Fibroblast of lung (primary cell): Measurements from ENCODE around the gene ANKRD13D. TPM values are rescaled to one million over a fixed set of nuclear protein-coding genes. Genes with fewer than 3 reads are reported as not detected.

ENCODE experiments used
- DNase-seq, 2 donors: peaks; one replicate each; pipeline versions ENCODE4 v3.0.0 to v3.0.0-alpha.2; 2010; ENCODE audit warnings: low read depth in 2 of 2
- H2AFZ ChIP-seq: 2 replicates; pipeline ENCODE4 v1.5.1; 2012; ENCODE audit warnings: low read length, control low read depth, inconsistent platforms
- H3K27ac ChIP-seq: 2 replicates; pipeline ENCODE4 v1.5.1; 2011; ENCODE audit warnings: low read length, control low read depth; ENCODE audit not compliant: insufficient read depth
- H3K27me3 ChIP-seq: 2 replicates; pipeline ENCODE4 v1.5.1; 2011; ENCODE audit warnings: mild to moderate bottlenecking, low read length; ENCODE audit not compliant: control insufficient read depth, insufficient read depth
- H3K36me3 ChIP-seq: 2 replicates; pipeline ENCODE4 v1.5.1; 2011; ENCODE audit warnings: low read length; ENCODE audit not compliant: control insufficient read depth, insufficient read depth
- H3K4me1 ChIP-seq: 2 replicates; pipeline ENCODE4 v1.5.1; 2011; ENCODE audit warnings: low read length; ENCODE audit not compliant: control insufficient read depth, insufficient read depth; ENCODE audit errors: extremely low read depth
- H3K4me2 ChIP-seq: 2 replicates; pipeline ENCODE4 v1.5.1; 2011; ENCODE audit warnings: low read length, control low read depth; ENCODE audit not compliant: insufficient read depth; ENCODE audit errors: extremely low read depth
- H3K4me3 ChIP-seq, 4 experiments: fragments of 200-600 bp in 1 of 4; sonication (generic) in 1 of 4; replicated peaks in 1 of 4; 2 replicates each; pipeline ENCODE4 v1.5.1; 2011 to 2016; ENCODE audit warnings: low read length in 4 of 4, low read depth in 3 of 4, mild to moderate bottlenecking in 3 of 4, control low read depth in 2 of 4, inconsistent platforms in 1 of 4, mixed read lengths in 1 of 4; ENCODE audit not compliant: insufficient read depth in 1 of 4; ENCODE audit errors: control extremely low read depth in 1 of 4
- H3K79me2 ChIP-seq: 2 replicates; pipeline ENCODE4 v1.5.1; 2012; ENCODE audit warnings: mild to moderate bottlenecking, low read length, inconsistent platforms; ENCODE audit not compliant: control insufficient read depth, insufficient read depth
- H3K9ac ChIP-seq: 2 replicates; pipeline ENCODE4 v1.5.1; 2011; ENCODE audit warnings: mild to moderate bottlenecking, low read length, control low read depth; ENCODE audit not compliant: insufficient read depth
- H3K9me3 ChIP-seq: 2 replicates; pipeline ENCODE4 v1.5.1; 2012; ENCODE audit warnings: low read depth, low read length; ENCODE audit not compliant: control insufficient read depth, insufficient read depth
- H4K20me1 ChIP-seq: 2 replicates; pipeline ENCODE4 v1.5.1; 2011; ENCODE audit warnings: low read length; ENCODE audit not compliant: control insufficient read depth, insufficient read depth; ENCODE audit errors: extremely low read depth
- CTCF ChIP-seq, 2 donors: IDR thresholded peaks in 1 of 2; conservative IDR thresholded peaks in 1 of 2; 1 replicate in 1 of 2; 2 replicates in 1 of 2; pipeline ENCODE4 v1.5.1; 2011 to 2012; ENCODE audit warnings: low read length in 2 of 2, control low read depth in 1 of 2, inconsistent platforms in 1 of 2, low read depth in 1 of 2, mild to moderate bottlenecking in 1 of 2
- EZH2 ChIP-seq: IDR thresholded peaks from 2 replicates; pipeline ENCODE4 v1.5.1; 2012; ENCODE audit warnings: low read length, control low read depth, mild to moderate bottlenecking; ENCODE audit errors: missing control alignments
- polyA plus RNA-seq, 2 donors: library from polyadenylated mRNA; depleted of rRNA in 1 of 2; stranded (reverse) in 1 of 2; unstranded in 1 of 2; fragments of >200 nt; gene quantifications; 2 replicates each; pipeline ENCODE4 v1.2.1, GENCODE V29; 2011 to 2012; ENCODE audit warnings: missing spikeins in 1 of 2
- total RNA-seq: library from RNA; depleted of rRNA; stranded (reverse); fragments of >200 nt; gene quantifications from 2 replicates; pipeline ENCODE4 v1.2.1, GENCODE V29; 2014

The ANKRD13D gene
- total and polyA plus RNA-seq, 2 donors (not counting 1 experiment from before 2014, with no cell fraction given) = 11.5 to 45.4 TPM

- no peaks in the 10 kb centered on the region for H4K20me1 ChIP-seq
Observed at GRCh38 chr11:67295846-67296245, 6.7 kb downstream of the ANKRD13D start.

GRCh38 chr11:67298786-67299185, 9.7 kb downstream of the ANKRD13D start:
- H3K4me3 ChIP-seq = no peak overlapping the region
- no peak for TF ChIP-seq CTCF (conservative IDR thresholded peaks at IDR 0.05 in 1 of 2, IDR thresholded peaks at IDR 0.05 in 1 of 2; ENCODE audit: low read depth in 1 of 2, low read length in 2 of 2)
- no peak for TF ChIP-seq EZH2
- peaks cover 11% of the 10 kb centered on the region for H3K36me3 ChIP-seq
- no peak overlapping the region for H3K27ac ChIP-seq
- H3K27me3 ChIP-seq = no peaks in the 10 kb centered on the region
- no peaks in the 10 kb centered on the region for H3K9me3 ChIP-seq
- H2AFZ ChIP-seq = no peak overlapping the region
- peaks cover 9% of the 10 kb centered on the region for H3K4me1 ChIP-seq
- H3K9ac ChIP-seq = no peak overlapping the region
- no peak overlapping the region for H3K4me2 ChIP-seq
- peaks cover 2% of the 10 kb centered on the region for H3K79me2 ChIP-seq
- H4K20me1 ChIP-seq = no peaks in the 10 kb centered on the region
- no peak for DNase-seq

More at GRCh38 chr11:67295846-67296245, 6.7 kb downstream of the ANKRD13D start:
- no peak for TF ChIP-seq EZH2
- no peak for TF ChIP-seq CTCF (conservative IDR thresholded peaks at IDR 0.05 in 1 of 2, IDR thresholded peaks at IDR 0.05 in 1 of 2; ENCODE audit: low read depth in 1 of 2, low read length in 2 of 2)
- no peak overlapping the region for H3K4me2 ChIP-seq
- peak in 1 of 2 donors; percentile 43 for DNase-seq
- no peak overlapping the region for H3K27ac ChIP-seq
- H3K27me3 ChIP-seq = no peaks in the 10 kb centered on the region
- no peak overlapping the region for H3K4me3 ChIP-seq
- peaks cover 4% of the 10 kb centered on the region for H3K79me2 ChIP-seq
- H3K4me1 ChIP-seq = peaks cover 7% of the 10 kb centered on the region
- H3K9ac ChIP-seq = no peak overlapping the region
- H3K36me3 ChIP-seq = peaks cover 12% of the 10 kb centered on the region
- H3K9me3 ChIP-seq = no peaks in the 10 kb centered on the region
- H2AFZ ChIP-seq = no peak overlapping the region

- H3K27me3 ChIP-seq = no peaks in the 10 kb centered on the region
- no peak overlapping the region for H3K4me3 ChIP-seq
- TF ChIP-seq EZH2 (no peak), CTCF (conservative IDR thresholded peaks at IDR 0.05 in 1 of 2, IDR thresholded peaks at IDR 0.05 in 1 of 2; ENCODE audit: low read depth in 1 of 2, low read length in 2 of 2) (no peak)
- no peak overlapping the region for H3K27ac ChIP-seq
- H3K9ac ChIP-seq = no peak overlapping the region
- peaks cover 11% of the 10 kb centered on the region for H3K36me3 ChIP-seq
- no peaks in the 10 kb centered on the region for H3K9me3 ChIP-seq
- no peaks in the 10 kb centered on the region for H4K20me1 ChIP-seq
- no peak overlapping the region for H2AFZ ChIP-seq
- H3K79me2 ChIP-seq = no peaks in the 10 kb centered on the region
- peaks cover 9% of the 10 kb centered on the region for H3K4me1 ChIP-seq
- H3K4me2 ChIP-seq = no peak overlapping the region
- DNase-seq = no peak
Observed at GRCh38 chr11:67299471-67300191, 10.5 kb downstream of the ANKRD13D start.
